Astrocyte of the hippocampus (primary cell): ENCODE data around the gene NF2.

Source experiments
- DNase-seq: peaks from one replicate; pipeline ENCODE4 v3.0.0; 2011; ENCODE audit warnings: low read depth, low spot score

The NF2 gene

GRCh38 chr22:29740216-29740615 is 136.8 kb downstream of the NF2 start:
- no peak for DNase-seq

GRCh38 chr22:29741926-29742325 is 138.5 kb downstream of the NF2 start:
- DNase-seq: no peak

- no peak for DNase-seq
These were observed 138.9 kb downstream of the NF2 start for GRCh38 chr22:29742326-29742725.

- peak; percentile 70 for DNase-seq
These were observed 141.5 kb downstream of the NF2 start for GRCh38 chr22:29744902-29745301.

- DNase-seq: no peak
These were observed 144.4 kb downstream of the NF2 start for GRCh38 chr22:29747832-29748231.
